Neural progenitor cell (in vitro differentiated cells): ENCODE data around the gene MAN1A2. TPM values are rescaled to one million over a fixed set of nuclear protein-coding genes. Genes with fewer than 3 reads are reported as not detected.

Experiments used
- DNase-seq: peaks from one replicate; pipeline ENCODE4 v3.0.0-alpha.2; 2016; ENCODE audit warnings: low spot score
- H2AFZ ChIP-seq: fragments of 200-600 bp; sonication (generic); replicated peaks from 2 replicates; pipeline ENCODE4 v1.6.1; 2016; ENCODE audit warnings: antibody characterized with exemption
- H3F3A ChIP-seq: fragments of 200-600 bp; sonication (generic); 2 replicates; pipeline ENCODE4 v1.6.1; 2016; ENCODE audit warnings: antibody characterized with exemption, low read depth
- H3K27ac ChIP-seq: fragments of 200-600 bp; sonication (generic); 2 replicates; pipeline ENCODE4 v1.5.1; 2016; ENCODE audit warnings: mild to moderate bottlenecking
- H3K27me3 ChIP-seq: fragments of 200-600 bp; sonication (generic); 2 replicates; pipeline ENCODE4 v1.6.1; 2016; ENCODE audit warnings: mild to moderate bottlenecking, moderate library complexity
- H3K36me3 ChIP-seq: fragments of 200-600 bp; sonication (generic); 2 replicates; pipeline ENCODE4 v1.5.1; 2016
- H3K4me1 ChIP-seq: fragments of 200-600 bp; sonication (generic); 2 replicates; pipeline ENCODE4 v1.6.1; 2016; ENCODE audit warnings: mixed run types
- H3K4me2 ChIP-seq: fragments of 200-600 bp; sonication (generic); 2 replicates; pipeline ENCODE4 v1.6.1; 2016
- H3K4me3 ChIP-seq: fragments of 200-600 bp; sonication (generic); 2 replicates; pipeline ENCODE4 v1.5.1; 2016
- H3K79me2 ChIP-seq: fragments of 200-600 bp; sonication (generic); 2 replicates; pipeline ENCODE4 v1.6.1; 2016; ENCODE audit warnings: low read depth
- H3K9ac ChIP-seq: fragments of 200-600 bp; sonication (generic); 2 replicates; pipeline ENCODE4 v1.6.1; 2016
- H3K9me3 ChIP-seq: fragments of 200-600 bp; sonication (generic); 2 replicates; pipeline ENCODE4 v1.5.1; 2016; ENCODE audit warnings: low read depth
- H4K20me1 ChIP-seq: fragments of 200-600 bp; sonication (generic); 2 replicates; pipeline ENCODE4 v1.6.1; 2016; ENCODE audit warnings: low read depth
- H3K27ac Mint-ChIP-seq: 3 replicates; pipeline ENCODE4 v1.8.0; 2021; ENCODE audit warnings: mixed read lengths
- H3K27me3 Mint-ChIP-seq: 2 replicates; pipeline ENCODE4 v1.8.0; 2022; ENCODE audit warnings: low read depth, mild to moderate bottlenecking, inconsistent platforms, moderate library complexity, mixed read lengths; ENCODE audit not compliant: insufficient read depth
- H3K36me3 Mint-ChIP-seq: 3 replicates; pipeline ENCODE4 v1.8.0; 2021; ENCODE audit warnings: mixed read lengths
- H3K4me1 Mint-ChIP-seq: 3 replicates; pipeline ENCODE4 v1.8.0; 2021; ENCODE audit warnings: mixed read lengths
- H3K4me3 Mint-ChIP-seq: 3 replicates; pipeline ENCODE4 v1.8.0; 2021; ENCODE audit warnings: mild to moderate bottlenecking, moderate library complexity, mixed read lengths
- H3K9me3 Mint-ChIP-seq: 3 replicates; pipeline ENCODE4 v1.8.0; 2020; ENCODE audit warnings: mixed read lengths
- CTCF ChIP-seq: fragments of 200-600 bp; sonication (generic); IDR thresholded peaks from 2 replicates; pipeline ENCODE4 v1.5.1; 2017; ENCODE audit warnings: antibody characterized with exemption, mild to moderate bottlenecking
- EZH2 ChIP-seq: fragments of 200-600 bp; sonication (generic); IDR thresholded peaks from 2 replicates; pipeline ENCODE4 v1.6.1; 2017; ENCODE audit warnings: antibody characterized with exemption, mild to moderate bottlenecking, moderate library complexity
- EZH2phosphoT487 ChIP-seq: fragments of 200-600 bp; sonication (generic); IDR thresholded peaks from 2 replicates; pipeline ENCODE4 v1.6.1; 2017; ENCODE audit warnings: antibody characterized with exemption
- total RNA-seq: library from RNA; depleted of rRNA; stranded (reverse); fragments of >200 nt; gene quantifications from 2 replicates; pipeline ENCODE4 v1.2.3, GENCODE V29; 2015; ENCODE audit warnings: low replicate concordance

MAN1A2 gene
- total RNA-seq, 1 donor from 2014 or later, result 28.6 TPM

GRCh38 chr1:117573386-117574023 lies 206.3 kb downstream of the MAN1A2 start:
- Histone ChIP-seq H3K27me3 (no peaks in the 10 kb centered on the region), H2AFZ (no peak overlapping the region), H3K4me3 (no peak overlapping the region), H3K27ac (no peak overlapping the region), H3F3A (no peaks in the 10 kb centered on the region), H3K36me3 (no peaks in the 10 kb centered on the region), H3K4me2 (no peak overlapping the region), H3K4me1 (peaks cover 11% of the 10 kb centered on the region), H3K79me2 (no peaks in the 10 kb centered on the region), H3K9me3 (no peaks in the 10 kb centered on the region), H4K20me1 (no peaks in the 10 kb centered on the region), H3K9ac (no peak overlapping the region)
- DNase-seq, result no peak
- no peak for TF ChIP-seq EZH2phosphoT487
- TF ChIP-seq CTCF, result no peak
- no peak for TF ChIP-seq EZH2
- Mint-ChIP-seq H3K36me3 (no peaks in the 10 kb centered on the region), H3K27ac (no peak overlapping the region), H3K4me1 (peaks cover 7% of the 10 kb centered on the region), H3K9me3 (no peaks in the 10 kb centered on the region), H3K4me3 (no peak overlapping the region), H3K27me3 (peaks cover 13% of the 10 kb centered on the region)

- Histone ChIP-seq H3K36me3 (no peaks in the 10 kb centered on the region), H3K4me3 (no peak overlapping the region), H3K9ac (no peak overlapping the region), H3K79me2 (no peaks in the 10 kb centered on the region), H3K27me3 (no peaks in the 10 kb centered on the region), H4K20me1 (no peaks in the 10 kb centered on the region), H3K4me1 (peaks cover 11% of the 10 kb centered on the region), H2AFZ (peak overlapping the region; percentile 72), H3K27ac (no peak overlapping the region), H3F3A (no peaks in the 10 kb centered on the region), H3K4me2 (no peak overlapping the region), H3K9me3 (no peaks in the 10 kb centered on the region)
- TF ChIP-seq CTCF (no peak), EZH2phosphoT487 (no peak), EZH2 (no peak)
- peaks cover 13% of the 10 kb centered on the region for H3K27me3 Mint-ChIP-seq
- DNase-seq, result no peak
- peaks cover 7% of the 10 kb centered on the region for H3K4me1 Mint-ChIP-seq
- H3K36me3 Mint-ChIP-seq, result no peaks in the 10 kb centered on the region
- peak overlapping the region; percentile 11 for H3K4me3 Mint-ChIP-seq
- H3K27ac Mint-ChIP-seq, result peak overlapping the region; percentile 85
- no peaks in the 10 kb centered on the region for H3K9me3 Mint-ChIP-seq
Measured at GRCh38 chr1:117574161-117574835, 207.0 kb downstream of the MAN1A2 start.

GRCh38 chr1:117575586-117576225 lies 208.5 kb downstream of the MAN1A2 start:
- no peaks in the 10 kb centered on the region for H3K36me3 Mint-ChIP-seq
- Histone ChIP-seq H4K20me1 (no peaks in the 10 kb centered on the region), H2AFZ (no peak overlapping the region), H3K27ac (no peak overlapping the region), H3K4me2 (no peak overlapping the region), H3K9me3 (no peaks in the 10 kb centered on the region), H3K36me3 (no peaks in the 10 kb centered on the region), H3K4me1 (peaks cover 11% of the 10 kb centered on the region), H3K79me2 (no peaks in the 10 kb centered on the region), H3K27me3 (no peaks in the 10 kb centered on the region), H3K4me3 (no peak overlapping the region), H3K9ac (no peak overlapping the region), H3F3A (no peaks in the 10 kb centered on the region)
- DNase-seq, result no peak
- no peaks in the 10 kb centered on the region for H3K9me3 Mint-ChIP-seq
- peaks cover 12% of the 10 kb centered on the region for H3K27me3 Mint-ChIP-seq
- peak overlapping the region; percentile 7 for H3K27ac Mint-ChIP-seq
- peaks cover 7% of the 10 kb centered on the region for H3K4me1 Mint-ChIP-seq
- TF ChIP-seq EZH2phosphoT487, result no peak
- no peak for TF ChIP-seq EZH2
- TF ChIP-seq CTCF, result no peak
- no peak overlapping the region for H3K4me3 Mint-ChIP-seq
